H9 (cell line): Measurements from ENCODE around the gene FILIP1. TPM values are rescaled to one million over a fixed set of nuclear protein-coding genes. Genes with fewer than 3 reads are reported as not detected.

Source experiments
- DNase-seq: peaks from one replicate; pipeline ENCODE4 v3.0.0-alpha.2; 2017
- H2AFZ ChIP-seq: one replicate; pipeline ENCODE4 v1.6.1; 2013; ENCODE audit warnings: mild to moderate bottlenecking, low read length, control low read depth, moderate library complexity
- H2AK5ac ChIP-seq: 2 replicates; pipeline ENCODE4 v1.6.1; 2013; ENCODE audit warnings: low read length, control low read depth, mixed read lengths; ENCODE audit not compliant: insufficient read length
- H2BK120ac ChIP-seq: one replicate; pipeline ENCODE4 v1.6.1; 2013; ENCODE audit warnings: low read depth, mild to moderate bottlenecking, low read length, control low read depth, inconsistent platforms; ENCODE audit not compliant: poor library complexity, severe bottlenecking
- H2BK12ac ChIP-seq: 2 replicates; pipeline ENCODE4 v1.6.1; 2013; ENCODE audit warnings: low read length, control low read depth, mixed read lengths, low read depth; ENCODE audit not compliant: insufficient read length
- H2BK15ac ChIP-seq: 2 replicates; pipeline ENCODE4 v1.6.1; 2013; ENCODE audit warnings: low read depth, low read length, control low read depth
- H2BK20ac ChIP-seq: one replicate; pipeline ENCODE4 v1.6.1; 2013; ENCODE audit warnings: low read depth, mild to moderate bottlenecking, low read length, control low read depth, inconsistent platforms; ENCODE audit not compliant: poor library complexity, severe bottlenecking
- H2BK5ac ChIP-seq: 2 replicates; pipeline ENCODE4 v1.6.1; 2013; ENCODE audit warnings: low read length, control low read depth, mixed read lengths; ENCODE audit not compliant: insufficient read length
- H3K14ac ChIP-seq: 2 replicates; pipeline ENCODE4 v1.6.1; 2013; ENCODE audit warnings: low read length, control low read depth; ENCODE audit not compliant: insufficient read depth
- H3K18ac ChIP-seq: 2 replicates; pipeline ENCODE4 v1.6.1; 2013; ENCODE audit warnings: low read depth, mild to moderate bottlenecking, mixed read lengths, low read length, control low read depth; ENCODE audit not compliant: insufficient read length
- H3K23ac ChIP-seq: 2 replicates; pipeline ENCODE4 v1.6.1; 2013; ENCODE audit warnings: low read length, control low read depth, mixed read lengths, low read depth; ENCODE audit not compliant: insufficient read length
- H3K23me2 ChIP-seq: 2 replicates; pipeline ENCODE4 v1.6.1; 2013; ENCODE audit warnings: low read depth, mild to moderate bottlenecking, mixed read lengths, low read length, control low read depth; ENCODE audit not compliant: insufficient read length, poor library complexity, severe bottlenecking
- H3K27ac ChIP-seq: 2 replicates; pipeline ENCODE4 v1.5.1; 2013; ENCODE audit warnings: low read length, control low read depth, mixed read lengths, low read depth; ENCODE audit not compliant: insufficient read length
- H3K27me3 ChIP-seq: 2 replicates; pipeline ENCODE4 v1.6.1; 2013; ENCODE audit warnings: low read length, control low read depth, inconsistent platforms; ENCODE audit not compliant: insufficient read depth
- H3K4ac ChIP-seq: 2 replicates; pipeline ENCODE4 v1.6.1; 2013; ENCODE audit warnings: low read depth, mild to moderate bottlenecking, control low read depth, inconsistent platforms, low read length, moderate library complexity
- H3K4me1 ChIP-seq: 2 replicates; pipeline ENCODE4 v1.6.1; 2013; ENCODE audit warnings: low read length, control low read depth, inconsistent platforms; ENCODE audit not compliant: insufficient read depth
- H3K4me2 ChIP-seq: 2 replicates; pipeline ENCODE4 v1.6.1; 2013; ENCODE audit warnings: low read length, control low read depth, mixed read lengths; ENCODE audit not compliant: insufficient read length, insufficient read depth
- H3K56ac ChIP-seq: 2 replicates; pipeline ENCODE4 v1.6.1; 2013; ENCODE audit warnings: low read depth, mild to moderate bottlenecking, mixed read lengths, low read length, control low read depth; ENCODE audit not compliant: insufficient read length
- H3K79me1 ChIP-seq: 2 replicates; pipeline ENCODE4 v1.6.1; 2013; ENCODE audit warnings: low read depth, mild to moderate bottlenecking, moderate library complexity, low read length, control low read depth, inconsistent platforms; ENCODE audit not compliant: insufficient read depth, poor library complexity, severe bottlenecking
- H3K79me2 ChIP-seq: 2 replicates; pipeline ENCODE4 v1.6.1; 2013; ENCODE audit warnings: low read length, control low read depth, inconsistent platforms; ENCODE audit not compliant: insufficient read depth
- H3K9ac ChIP-seq: 2 replicates; pipeline ENCODE4 v1.6.1; 2013; ENCODE audit warnings: low read length, control low read depth, mixed read lengths; ENCODE audit not compliant: insufficient read length; ENCODE audit errors: extremely low read depth
- H3K9me3 ChIP-seq: one replicate; pipeline ENCODE4 v1.6.1; 2013; ENCODE audit warnings: low read depth, low read length, inconsistent platforms; ENCODE audit not compliant: control insufficient read depth
- H3T11ph ChIP-seq: one replicate; pipeline ENCODE4 v1.6.1; 2013; ENCODE audit warnings: mild to moderate bottlenecking, low read length, control low read depth, inconsistent platforms
- H4K20me1 ChIP-seq: one replicate; pipeline ENCODE4 v1.6.1; 2013; ENCODE audit not compliant: control insufficient read depth, insufficient read length, insufficient read depth
- H4K5ac ChIP-seq: 2 replicates; pipeline ENCODE4 v1.6.1; 2013; ENCODE audit warnings: low read depth, mild to moderate bottlenecking, mixed read lengths, low read length, control low read depth; ENCODE audit not compliant: insufficient read length
- H4K8ac ChIP-seq: replicated peaks from 2 replicates; pipeline ENCODE4 v1.6.1; 2013; ENCODE audit warnings: low read length, control low read depth, mixed read lengths, low read depth; ENCODE audit not compliant: insufficient read length
- H4K91ac ChIP-seq: 2 replicates; pipeline ENCODE4 v1.6.1; 2013; ENCODE audit warnings: low read depth, mild to moderate bottlenecking, moderate library complexity, mixed read lengths, low read length, control low read depth; ENCODE audit not compliant: insufficient read length
- H3K27ac Mint-ChIP-seq, 3 experiments: 2 replicates in 2 of 3; 3 replicates in 1 of 3; pipeline ENCODE4 v1.8.0; 2020 to 2021; ENCODE audit warnings: mixed read lengths in 3 of 3, mild to moderate bottlenecking in 1 of 3, moderate library complexity in 1 of 3
- H3K27me3 Mint-ChIP-seq: 2 replicates; pipeline ENCODE4 v1.8.0; 2021; ENCODE audit warnings: low read depth, mild to moderate bottlenecking, moderate library complexity, mixed read lengths
- H3K36me3 Mint-ChIP-seq, 3 experiments: 2 replicates in 2 of 3; 3 replicates in 1 of 3; pipeline ENCODE4 v1.8.0; 2020 to 2021; ENCODE audit warnings: low read depth in 3 of 3, mixed read lengths in 3 of 3; ENCODE audit not compliant: insufficient read depth in 1 of 3
- H3K4me1 Mint-ChIP-seq, 2 experiments: 2 replicates each; pipeline ENCODE4 v1.8.0; 2020; ENCODE audit warnings: mixed read lengths in 2 of 2
- H3K4me3 Mint-ChIP-seq, 2 experiments: 2 replicates in 1 of 2; 3 replicates in 1 of 2; pipeline ENCODE4 v1.8.0; 2020 to 2021; ENCODE audit warnings: mild to moderate bottlenecking in 2 of 2, mixed read lengths in 2 of 2, moderate library complexity in 1 of 2
- H3K9me3 Mint-ChIP-seq, 2 experiments: 2 replicates in 1 of 2; 3 replicates in 1 of 2; pipeline ENCODE4 v1.8.0; 2020; ENCODE audit warnings: mild to moderate bottlenecking in 2 of 2, mixed read lengths in 2 of 2, moderate library complexity in 1 of 2
- WGBS: extraction: QIAGEN DNeasy Blood & Tissue Kit; methylation state at CpG from one replicate; pipeline ENCODE4 v1.1.7; 2013; ENCODE audit warnings: missing lambda C conversion rate, low lambda C conversion rate, mixed read lengths; ENCODE audit not compliant: insufficient read length; ENCODE audit errors: extremely low coverage; 5-methylcytosine and 5-hydroxymethylcytosine counted together
- total RNA-seq: library from RNA; stranded (reverse); gene quantifications from 2 replicates; pipeline ENCODE4 v1.2.1, GENCODE V29; 2021
- TF ChIP-seq, protein P1 (sequence below): fragments of 200-600 bp; sonication (generic); conservative IDR thresholded peaks from 3 replicates; pipeline ENCODE4 v1.8.0; 2021; ENCODE audit warnings: antibody characterized with exemption, mild to moderate bottlenecking

FILIP1 gene
- total RNA-seq, 1 experiment from 2014 or later = 10.5 TPM

GRCh38 chr6:75403563-75404080 lies 90.0 kb downstream of the FILIP1 start:
- Histone ChIP-seq H3K79me2 (no peaks in the 10 kb centered on the region), H3K18ac (no peak overlapping the region), H4K5ac (no peak overlapping the region), H3K23ac (no peak overlapping the region), H3K4ac (no peak overlapping the region), H2BK120ac (no peak overlapping the region), H3K27me3 (no peaks in the 10 kb centered on the region), H4K91ac (no peak overlapping the region), H3T11ph (no peak overlapping the region), H3K79me1 (no peaks in the 10 kb centered on the region), H3K56ac (no peak overlapping the region), H3K9me3 (no peaks in the 10 kb centered on the region), H4K8ac (no peak overlapping the region), H3K27ac (no peak overlapping the region), H2AFZ (no peak overlapping the region), H3K4me2 (no peak overlapping the region), H3K23me2 (no peaks in the 10 kb centered on the region), H2AK5ac (no peak overlapping the region), H2BK12ac (no peak overlapping the region), H3K14ac (no peak overlapping the region), H2BK15ac (no peak overlapping the region), H2BK5ac (no peak overlapping the region), H3K9ac (no peak overlapping the region), H4K20me1 (no peaks in the 10 kb centered on the region), H2BK20ac (no peak overlapping the region), H3K4me1 (no peaks in the 10 kb centered on the region)
- Mint-ChIP-seq H3K4me1 (peaks cover 3 to 10% of the 10 kb centered on the region in 2 experiments), H3K27ac (no peak overlapping the region), H3K27me3 (no peaks in the 10 kb centered on the region), H3K9me3 (no peaks in the 10 kb centered on the region), H3K4me3 (no peak overlapping the region), H3K36me3 (no peaks in the 10 kb centered on the region)
- WGBS = no CpG with 5 or more reads among the region's 3 CpGs
- TF ChIP-seq, protein P1, sequence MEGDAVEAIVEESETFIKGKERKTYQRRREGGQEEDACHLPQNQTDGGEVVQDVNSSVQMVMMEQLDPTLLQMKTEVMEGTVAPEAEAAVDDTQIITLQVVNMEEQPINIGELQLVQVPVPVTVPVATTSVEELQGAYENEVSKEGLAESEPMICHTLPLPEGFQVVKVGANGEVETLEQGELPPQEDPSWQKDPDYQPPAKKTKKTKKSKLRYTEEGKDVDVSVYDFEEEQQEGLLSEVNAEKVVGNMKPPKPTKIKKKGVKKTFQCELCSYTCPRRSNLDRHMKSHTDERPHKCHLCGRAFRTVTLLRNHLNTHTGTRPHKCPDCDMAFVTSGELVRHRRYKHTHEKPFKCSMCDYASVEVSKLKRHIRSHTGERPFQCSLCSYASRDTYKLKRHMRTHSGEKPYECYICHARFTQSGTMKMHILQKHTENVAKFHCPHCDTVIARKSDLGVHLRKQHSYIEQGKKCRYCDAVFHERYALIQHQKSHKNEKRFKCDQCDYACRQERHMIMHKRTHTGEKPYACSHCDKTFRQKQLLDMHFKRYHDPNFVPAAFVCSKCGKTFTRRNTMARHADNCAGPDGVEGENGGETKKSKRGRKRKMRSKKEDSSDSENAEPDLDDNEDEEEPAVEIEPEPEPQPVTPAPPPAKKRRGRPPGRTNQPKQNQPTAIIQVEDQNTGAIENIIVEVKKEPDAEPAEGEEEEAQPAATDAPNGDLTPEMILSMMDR = no peak
- no peak for DNase-seq
